UCSD-AML1 (cell line): ENCODE measurements around the gene ITGA8.

ENCODE experiments used
- DNase-seq: peaks from one replicate; lab custom pipeline; 2025; ENCODE audit not compliant: unreplicated experiment; lab: John Stamatoyannopoulos, UW

The ITGA8 gene

DNA sequence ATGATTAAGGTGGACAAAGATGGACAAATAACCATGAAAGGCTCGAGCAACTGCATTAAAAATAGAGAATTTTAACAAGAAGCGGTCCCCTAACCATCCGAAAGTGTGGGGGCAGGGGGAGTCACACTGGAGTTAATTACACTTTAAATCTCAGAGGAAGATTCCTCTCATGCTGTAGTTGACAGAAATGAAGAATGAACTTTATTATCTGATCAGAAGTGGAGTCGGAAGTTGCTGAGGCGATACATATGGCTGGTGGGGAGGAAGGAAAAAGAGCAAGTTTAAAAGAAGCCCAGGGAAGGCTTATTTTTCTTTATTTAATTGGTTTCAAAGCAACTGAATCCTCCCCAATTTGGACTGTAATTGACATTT lies 246.3 kb downstream of the ITGA8 start:
- DNase-seq, result no peak

DNA sequence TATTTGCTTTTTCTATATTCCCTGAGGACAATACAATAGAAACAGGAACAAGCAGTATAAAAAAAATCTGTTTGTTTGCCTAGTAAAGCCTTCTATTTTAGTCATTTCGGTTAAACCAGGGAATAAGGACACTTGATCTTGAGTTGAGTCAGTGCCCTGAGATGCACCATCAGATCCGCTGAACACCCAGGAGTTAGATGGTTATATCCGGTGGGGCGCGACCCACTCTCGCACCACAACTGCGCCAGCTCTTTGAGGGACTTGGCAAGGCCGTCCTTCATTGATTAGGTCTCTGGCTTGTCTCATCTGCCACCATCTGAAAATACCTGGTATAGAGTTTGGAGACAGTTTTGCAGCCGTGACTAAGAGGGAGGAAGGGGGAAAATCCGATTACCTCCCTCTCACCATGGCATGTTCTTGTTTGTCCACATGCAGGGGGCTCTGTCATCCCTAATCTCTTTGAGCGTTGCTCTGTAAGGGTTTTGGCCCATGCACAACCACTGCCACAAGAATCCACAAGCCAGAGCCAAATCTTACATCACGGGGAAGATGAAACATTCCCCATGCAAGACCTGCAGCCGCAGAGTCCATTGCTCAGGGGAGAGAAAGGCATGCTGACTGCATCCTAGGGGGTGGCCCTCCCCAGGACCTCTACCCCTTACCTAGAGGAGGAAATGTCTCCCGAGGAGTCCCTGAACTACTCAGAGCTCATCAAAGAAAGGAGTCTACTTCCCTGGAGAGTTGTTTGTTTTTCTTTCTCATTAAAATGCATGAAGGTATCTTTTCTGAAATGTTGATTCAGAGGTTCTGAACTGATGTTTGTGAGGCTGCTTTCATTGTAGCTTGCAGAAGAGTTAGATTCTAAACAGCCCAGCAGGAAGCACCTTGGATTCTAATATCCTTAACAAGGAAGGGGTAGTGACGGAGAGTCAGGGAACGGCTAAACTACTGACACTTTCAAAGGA lies 247.0 kb downstream of the ITGA8 start:
- no peak for DNase-seq

DNA sequence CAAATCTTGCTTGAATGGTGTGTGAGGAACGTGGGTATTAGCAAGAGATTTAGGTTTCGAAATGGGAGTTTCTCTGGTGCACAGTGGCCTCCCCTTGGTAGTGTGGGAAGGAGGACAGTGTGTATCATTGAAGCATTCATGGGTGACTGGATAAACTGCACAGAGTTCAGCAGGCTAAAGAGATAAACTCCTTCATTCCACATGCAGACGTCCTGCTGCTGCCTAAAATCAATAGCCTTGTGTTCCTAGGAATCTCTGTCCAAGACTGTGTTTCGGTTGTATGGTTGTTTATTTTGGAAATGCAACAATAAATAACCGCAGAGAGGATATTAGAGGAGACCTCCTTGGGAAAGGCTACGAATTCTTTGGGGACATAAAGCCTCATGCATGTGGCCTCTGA lies 247.7 kb downstream of the ITGA8 start:
- DNase-seq, result no peak

DNA sequence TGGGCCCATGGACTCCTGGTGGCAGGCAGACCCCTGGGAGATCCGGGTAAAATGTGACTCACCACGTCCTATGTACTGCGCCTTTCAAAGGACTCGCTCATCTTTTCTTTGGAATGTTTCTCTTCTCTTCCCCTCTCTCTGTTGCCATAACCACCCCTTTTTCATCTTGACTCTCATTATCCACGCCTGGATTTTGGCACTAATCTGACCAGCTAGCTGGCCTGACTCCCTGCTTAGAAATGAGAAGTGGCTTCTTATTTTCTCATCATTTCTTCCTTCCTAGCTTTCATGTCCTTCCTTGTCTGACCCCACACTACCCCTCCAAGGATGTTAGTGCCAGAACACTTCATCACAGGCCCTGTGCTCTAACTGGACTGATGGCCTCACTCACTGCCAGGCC lies 250.6 kb downstream of the ITGA8 start:
- no peak for DNase-seq

DNA sequence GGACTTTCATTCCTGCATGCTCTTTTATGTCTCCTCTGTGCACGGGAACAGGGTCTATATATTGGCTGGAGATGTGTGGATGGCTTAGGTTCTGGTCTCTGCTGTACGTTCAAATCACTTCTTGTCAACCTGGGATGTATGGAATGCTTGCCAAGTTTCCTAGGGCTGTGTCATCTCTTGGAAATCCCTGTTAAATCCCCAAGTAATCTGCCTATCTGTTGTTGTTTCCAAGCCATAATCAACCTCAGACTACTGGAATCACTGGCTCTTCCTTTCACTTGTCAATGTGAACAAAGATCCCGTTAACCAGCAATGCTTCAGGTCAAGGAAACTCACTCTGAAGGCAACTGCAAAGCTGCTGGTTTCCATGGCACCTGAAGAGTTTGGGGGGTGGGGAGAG lies 255.3 kb downstream of the ITGA8 start:
- DNase-seq, result no peak
